Stomach smooth muscle (tissue), 2 donors: ENCODE measurements around the gene ANO9.

Source experiments
- H3K27ac ChIP-seq: one replicate; pipeline ENCODE4 v1.7.0; 2013; ENCODE audit warnings: mild to moderate bottlenecking, low read length, inconsistent platforms
- H3K27me3 ChIP-seq, 2 donors: one replicate each; pipeline ENCODE4 v1.7.0; 2013; ENCODE audit warnings: low read length in 2 of 2; ENCODE audit not compliant: insufficient read depth in 2 of 2, control insufficient read depth in 1 of 2
- H3K36me3 ChIP-seq, 2 donors: one replicate each; pipeline ENCODE4 v1.7.0; 2013; ENCODE audit warnings: low read length in 2 of 2; ENCODE audit not compliant: control insufficient read depth in 2 of 2, insufficient read depth in 2 of 2
- H3K4me1 ChIP-seq: one replicate; pipeline ENCODE4 v1.7.0; 2013; ENCODE audit warnings: low read length; ENCODE audit not compliant: control insufficient read depth, insufficient read depth
- H3K4me3 ChIP-seq, 2 donors: one replicate each; pipeline ENCODE4 v1.7.0; 2013; ENCODE audit warnings: low read length in 2 of 2
- H3K9ac ChIP-seq, 2 donors: one replicate each; pipeline ENCODE4 v1.7.0; 2013; ENCODE audit warnings: low read length in 2 of 2, mild to moderate bottlenecking in 1 of 2
- H3K9me3 ChIP-seq, 2 donors: one replicate each; pipeline ENCODE4 v1.7.0; 2013; ENCODE audit warnings: low read length in 2 of 2; ENCODE audit not compliant: control insufficient read depth in 2 of 2
- donor health status: healthy.
- donor health status: Pancreatic carcinoma.

ANO9 gene

GRCh38 chr11:441418-442274, at the start of gene ANO9:
Gene ANO9, minus strand, starts transcription at chr11:442011. Its CDS starts 85 bp downstream, at chr11:441926.
- no peak within 1 kb of the TSS for H3K27ac ChIP-seq
- H3K4me1 ChIP-seq = no peaks in the 10 kb centered on the region
- H3K4me3 ChIP-seq = no peak within 1 kb of the TSS
- no peaks in the 10 kb centered on the region for H3K9me3 ChIP-seq
- H3K9ac ChIP-seq = no peak within 1 kb of the TSS
- no peaks in the 10 kb centered on the region for H3K36me3 ChIP-seq
- H3K27me3 ChIP-seq = peaks cover 19 to 28% of the 10 kb centered on the region in 2 donors

- Histone ChIP-seq H3K9me3 (no peaks in the 10 kb centered on the region), H3K4me1 (no peaks in the 10 kb centered on the region), H3K27me3 (no peaks in the 10 kb centered on the region), H3K9ac (no peak overlapping the region), H3K4me3 (no peak overlapping the region), H3K27ac (no peak overlapping the region), H3K36me3 (peaks cover 6 to 13% of the 10 kb centered on the region in 2 donors)
Measured at GRCh38 chr11:491358-491757, 49.5 kb upstream of the ANO9 start.

GRCh38 chr11:490930-491260, 49.1 kb upstream of the ANO9 start:
- Histone ChIP-seq H3K4me3 (no peak overlapping the region), H3K36me3 (peaks cover 6 to 11% of the 10 kb centered on the region in 2 donors), H3K27ac (no peak overlapping the region), H3K9ac (no peak overlapping the region), H3K27me3 (no peaks in the 10 kb centered on the region), H3K4me1 (no peaks in the 10 kb centered on the region), H3K9me3 (no peaks in the 10 kb centered on the region)

GRCh38 chr11:490186-490929, 48.5 kb upstream of the ANO9 start:
- no peak overlapping the region for H3K4me3 ChIP-seq
- no peak overlapping the region for H3K9ac ChIP-seq
- peaks cover 3 to 11% of the 10 kb centered on the region in 2 donors for H3K36me3 ChIP-seq
- no peaks in the 10 kb centered on the region for H3K27me3 ChIP-seq
- H3K27ac ChIP-seq = no peak overlapping the region
- H3K9me3 ChIP-seq = no peaks in the 10 kb centered on the region
- no peaks in the 10 kb centered on the region for H3K4me1 ChIP-seq

- Histone ChIP-seq H3K9me3 (no peaks in the 10 kb centered on the region), H3K9ac (no peak overlapping the region), H3K36me3 (peaks cover 0 to 9% of the 10 kb centered on the region in 2 donors), H3K4me1 (no peaks in the 10 kb centered on the region), H3K27me3 (no peaks in the 10 kb centered on the region), H3K27ac (no peak overlapping the region), H3K4me3 (no peak overlapping the region)
Measured at GRCh38 chr11:489610-490185, 47.9 kb upstream of the ANO9 start.

- H3K4me3 ChIP-seq = no peak overlapping the region
- peaks cover 0 to 6% of the 10 kb centered on the region in 2 donors for H3K36me3 ChIP-seq
- H3K27me3 ChIP-seq = no peaks in the 10 kb centered on the region
- H3K4me1 ChIP-seq = no peaks in the 10 kb centered on the region
- no peaks in the 10 kb centered on the region for H3K9me3 ChIP-seq
- no peak overlapping the region for H3K27ac ChIP-seq
- no peak overlapping the region for H3K9ac ChIP-seq
Measured at GRCh38 chr11:488992-489391, 47.2 kb upstream of the ANO9 start.

- no peak overlapping the region for H3K4me3 ChIP-seq
- H3K27me3 ChIP-seq = no peaks in the 10 kb centered on the region
- H3K36me3 ChIP-seq = peaks cover 0 to 5% of the 10 kb centered on the region in 2 donors
- no peak overlapping the region for H3K9ac ChIP-seq
- no peak overlapping the region for H3K27ac ChIP-seq
- H3K9me3 ChIP-seq = no peaks in the 10 kb centered on the region
- H3K4me1 ChIP-seq = no peaks in the 10 kb centered on the region
Measured at GRCh38 chr11:488579-488978, 46.8 kb upstream of the ANO9 start.

- Histone ChIP-seq H3K9me3 (no peaks in the 10 kb centered on the region), H3K36me3 (peaks cover 0 to 4% of the 10 kb centered on the region in 2 donors), H3K27me3 (no peaks in the 10 kb centered on the region), H3K4me3 (no peak overlapping the region), H3K27ac (no peak overlapping the region), H3K4me1 (no peaks in the 10 kb centered on the region), H3K9ac (no peak overlapping the region)
Measured at GRCh38 chr11:488062-488461, 46.3 kb upstream of the ANO9 start.

- Histone ChIP-seq H3K9ac (no peak overlapping the region), H3K4me3 (no peak overlapping the region), H3K27me3 (no peaks in the 10 kb centered on the region), H3K4me1 (no peaks in the 10 kb centered on the region), H3K9me3 (no peaks in the 10 kb centered on the region), H3K36me3 (peaks cover 0 to 4% of the 10 kb centered on the region in 2 donors), H3K27ac (no peak overlapping the region)
Measured at GRCh38 chr11:487571-488021, 45.8 kb upstream of the ANO9 start.

GRCh38 chr11:486189-486588, 44.4 kb upstream of the ANO9 start:
- no peak overlapping the region for H3K9ac ChIP-seq
- peaks cover 0 to 4% of the 10 kb centered on the region in 2 donors for H3K36me3 ChIP-seq
- H3K9me3 ChIP-seq = no peaks in the 10 kb centered on the region
- no peak overlapping the region for H3K27ac ChIP-seq
- H3K27me3 ChIP-seq = no peaks in the 10 kb centered on the region
- H3K4me1 ChIP-seq = no peaks in the 10 kb centered on the region
- H3K4me3 ChIP-seq = no peak overlapping the region
